HepG2 (cell line): ENCODE data around the gene FAM83C. TPM values are rescaled to one million over a fixed set of nuclear protein-coding genes. Genes with fewer than 3 reads are reported as not detected.
A peak's percentile ranks its signal among the peaks of the same experiment; 100 is the strongest.

ENCODE experiments used
- ARID4A ChIP-seq: sonication (generic); formaldehyde crosslinking; IDR thresholded peaks from 2 replicates; pipeline ENCODE4 v1.5.0; 2020; ENCODE audit warnings: mild to moderate bottlenecking, missing genetic modification reagents, borderline replicate concordance
- ELF4 ChIP-seq: sonication (generic); formaldehyde crosslinking; IDR thresholded peaks from 2 replicates; pipeline ENCODE4 v1.5.0; 2020; ENCODE audit warnings: missing genetic modification reagents, mild to moderate bottlenecking, moderate library complexity, borderline replicate concordance
- ESRRA ChIP-seq: sonication (generic); formaldehyde crosslinking; IDR thresholded peaks from 2 replicates; pipeline ENCODE4 v1.5.1; 2020; ENCODE audit warnings: mild to moderate bottlenecking, low read depth, missing genetic modification reagents
- KLF15 ChIP-seq: sonication (generic); formaldehyde crosslinking; IDR thresholded peaks from 2 replicates; pipeline ENCODE4 v1.8.1; 2023; ENCODE audit warnings: borderline replicate concordance, mild to moderate bottlenecking, inconsistent platforms, missing genetic modification reagents, mixed read lengths
- NCOA2 ChIP-seq: sonication (generic); formaldehyde crosslinking; IDR thresholded peaks from 2 replicates; pipeline ENCODE4 v1.8.0; 2022; ENCODE audit warnings: inconsistent platforms
- PRDM4 ChIP-seq: sonication (generic); formaldehyde crosslinking; IDR thresholded peaks from 2 replicates; pipeline ENCODE4 v1.9.0; 2021; ENCODE audit warnings: missing genetic modification reagents, borderline replicate concordance
- SMAD1 ChIP-seq: sonication (generic); formaldehyde crosslinking; IDR thresholded peaks from 2 replicates; pipeline ENCODE4 v1.4.0; 2020; ENCODE audit warnings: missing genetic modification reagents, low read depth, mild to moderate bottlenecking, borderline replicate concordance
- SMAD9 ChIP-seq: sonication (generic); formaldehyde crosslinking; IDR thresholded peaks from 2 replicates; pipeline ENCODE4 v1.5.1; 2020; ENCODE audit warnings: mild to moderate bottlenecking, missing genetic modification reagents
- SRSF9 ChIP-seq: fragments of 200-400 bp; formaldehyde crosslinking; IDR thresholded peaks from 2 replicates; pipeline ENCODE4 v1.6.1; 2018; ENCODE audit warnings: borderline replicate concordance, mild to moderate bottlenecking, low read depth, low read length; ENCODE audit not compliant: insufficient read depth, poor library complexity, severe bottlenecking
- U2AF1 ChIP-seq: fragments of 200-400 bp; formaldehyde crosslinking; optimal IDR thresholded peaks from 2 replicates; pipeline ENCODE3; 2017; ENCODE audit warnings: mild to moderate bottlenecking, low read depth, low read length
- ZNF160 ChIP-seq: sonication (generic); formaldehyde crosslinking; IDR thresholded peaks from 2 replicates; pipeline ENCODE4 v1.8.0; 2022; ENCODE audit warnings: mild to moderate bottlenecking, inconsistent platforms, missing genetic modification reagents
- ZNF333 ChIP-seq: sonication (generic); formaldehyde crosslinking; IDR thresholded peaks from 2 replicates; pipeline ENCODE4 v1.4.0; 2020; ENCODE audit warnings: mild to moderate bottlenecking, missing genetic modification reagents, borderline replicate concordance
- ZNF335 ChIP-seq: sonication (generic); formaldehyde crosslinking; IDR thresholded peaks from 2 replicates; pipeline ENCODE4 v1.4.0; 2020; ENCODE audit warnings: missing genetic modification reagents
- ZNF687 ChIP-seq: sonication (generic); formaldehyde crosslinking; IDR thresholded peaks from 2 replicates; pipeline ENCODE4 v1.5.1; 2020; ENCODE audit warnings: mild to moderate bottlenecking, missing genetic modification reagents, moderate library complexity
- ZNF768 ChIP-seq: sonication (generic); formaldehyde crosslinking; IDR thresholded peaks from 2 replicates; pipeline ENCODE4 v1.4.0; 2020; ENCODE audit warnings: missing genetic modification reagents
- polyA plus RNA-seq, 8 experiments: library from polyadenylated mRNA; depleted of rRNA in 3 of 8; stranded (reverse) in 7 of 8; unstranded in 1 of 8; fragments of >200 nt; fragmentation: Illumina TruSeq in 4 of 8; extraction: Trizol in 4 of 8; gene quantifications; 2 replicates each; pipeline versions ENCODE4 v1.2.1 to v1.2.3, GENCODE V29; 2011 to 2016; ENCODE audit warnings: low read depth in 4 of 8, missing spikeins in 1 of 8, mixed read lengths in 1 of 8; ENCODE audit not compliant: insufficient read depth in 1 of 8
- total RNA-seq, 5 experiments: library from RNA; depleted of rRNA; stranded (reverse); fragments of >200 nt; fragmentation: Illumina TruSeq; extraction: Trizol; gene quantifications; 2 replicates each; pipeline ENCODE4 v1.2.3, GENCODE V29; 2016; ENCODE audit warnings: low read depth in 1 of 5

FAM83C gene
- total and polyA plus RNA-seq, 2 of the 13 experiments (the other 11 are each of a cell fraction or from before 2014, with no cell fraction given) = 0.04 TPM; not detected in 1

- TF ChIP-seq ZNF687 (CRISPR knock-in tag) = peak; percentile 72
- no peak for TF ChIP-seq U2AF1
- TF ChIP-seq ARID4A (CRISPR knock-in tag) = peak; percentile 53; the same call in 1 of the 2 replicates
- no peak for TF ChIP-seq NCOA2 (CRISPR knock-in tag)
- no peak for TF ChIP-seq SMAD1 (CRISPR knock-in tag)
- no peak for TF ChIP-seq SMAD9 (CRISPR knock-in tag)
- no peak for TF ChIP-seq ZNF160 (CRISPR knock-in tag)
- no peak for TF ChIP-seq KLF15 (CRISPR knock-in tag)
- TF ChIP-seq ZNF333 (CRISPR knock-in tag) = no peak; the same call in 1 of the 2 replicates
- peak; percentile 62; the same call in 1 of the 2 replicates for TF ChIP-seq ESRRA (CRISPR knock-in tag)
- TF ChIP-seq SRSF9 = no peak
- no peak for TF ChIP-seq PRDM4 (CRISPR knock-in tag)
- TF ChIP-seq ELF4 = no peak
- TF ChIP-seq ZNF768 (CRISPR knock-in tag) = peak; percentile 53; the same call in 1 of the 2 replicates
- TF ChIP-seq ZNF335 (CRISPR knock-in tag) = no peak
Observed at GRCh38 chr20:35287509-35288324, 4.5 kb downstream of the FAM83C start (continued).
